ENCODE results near the gene IAPP. TPM values are rescaled to one million over a fixed set of nuclear protein-coding genes. Genes with fewer than 3 reads are reported as not detected.

Gene IAPP
- total RNA-seq, 1 experiment from 2014 or later = not detected

GRCh38 chr12:21334771-21335325 is 37.9 kb upstream of the IAPP start, which contains the start of gene SLCO1A2:
SLCO1A2 (minus strand) TSS chr12:21334917; CDS start chr12:21334647, 270 bp downstream.
- H3K9me3 ChIP-seq (ENCODE audit: control insufficient read depth, low read depth, low read length) = peaks cover 6% of the 10 kb centered on the region
- H3K4me1 ChIP-seq (ENCODE audit: insufficient read depth, low read length) = peaks cover 3% of the 10 kb centered on the region; the same call in 1 of the 2 replicates
- no peak within 1 kb of the TSS for H3K9ac ChIP-seq (ENCODE audit: extremely low read depth, insufficient read length, low read length)
- no peak within 1 kb of the TSS for H3K56ac ChIP-seq (ENCODE audit: insufficient read length, low read depth, low read length)
- H3K14ac ChIP-seq (ENCODE audit: insufficient read depth, low read length) = no peak within 1 kb of the TSS
- WGBS (ENCODE audit: extremely low coverage, insufficient read length, low lambda C conversion rate) = no CpG with 5 or more reads among the region's 3 CpGs
- no peaks in the 10 kb centered on the region for H3K23me2 ChIP-seq (ENCODE audit: insufficient read length, low read depth, low read length, poor library complexity, severe bottlenecking)
- no peak within 1 kb of the TSS for H2BK15ac ChIP-seq (ENCODE audit: low read depth, low read length)
- no peak within 1 kb of the TSS for H2AK5ac ChIP-seq (ENCODE audit: insufficient read length, low read length)
- H3K18ac ChIP-seq (ENCODE audit: insufficient read length, low read depth, low read length) = no peak within 1 kb of the TSS
- no peak within 1 kb of the TSS for H3K23ac ChIP-seq (ENCODE audit: insufficient read length, low read depth, low read length)
- H2BK5ac ChIP-seq (ENCODE audit: insufficient read length, low read length) = no peak within 1 kb of the TSS
- Mint-ChIP-seq H3K9me3 (peaks cover 26 to 31% of the 10 kb centered on the region in 2 experiments), H3K36me3 (ENCODE audit: insufficient read depth in 1 of 3, low read depth in 3 of 3) (peaks cover 23 to 29% (median 25%) of the 10 kb centered on the region in 3 experiments), H3K27me3 (ENCODE audit: low read depth) (no peaks in the 10 kb centered on the region), H3K27ac (no peak within 1 kb of the TSS), H3K4me1 (peaks cover 9% of the 10 kb centered on the region in 2 experiments), H3K4me3 (no peak within 1 kb of the TSS)
- H2BK12ac ChIP-seq (ENCODE audit: insufficient read length, low read depth, low read length) = no peak within 1 kb of the TSS
- H3K27ac ChIP-seq (ENCODE audit: insufficient read length, low read depth, low read length) = no peak within 1 kb of the TSS
- no peak within 1 kb of the TSS for H4K5ac ChIP-seq (ENCODE audit: insufficient read length, low read depth, low read length)
- H3T11ph ChIP-seq (ENCODE audit: low read length) = no peak within 1 kb of the TSS
- H3K4me2 ChIP-seq (ENCODE audit: insufficient read depth, insufficient read length, low read length) = no peak within 1 kb of the TSS
- H2BK20ac ChIP-seq (ENCODE audit: low read depth, low read length, poor library complexity, severe bottlenecking) = no peak within 1 kb of the TSS
- no peaks in the 10 kb centered on the region for H4K20me1 ChIP-seq (ENCODE audit: control insufficient read depth, insufficient read depth, insufficient read length)
- H2BK120ac ChIP-seq (ENCODE audit: low read depth, low read length, poor library complexity, severe bottlenecking) = no peak within 1 kb of the TSS
- H3K27me3 ChIP-seq (ENCODE audit: insufficient read depth, low read length) = no peaks in the 10 kb centered on the region
- H2AFZ ChIP-seq (ENCODE audit: low read length) = no peak within 1 kb of the TSS
- H3K4ac ChIP-seq (ENCODE audit: low read depth, low read length) = no peak within 1 kb of the TSS
- no peak for DNase-seq
- H3K79me1 ChIP-seq (ENCODE audit: insufficient read depth, low read depth, low read length, poor library complexity, severe bottlenecking) = no peaks in the 10 kb centered on the region
- TF ChIP-seq CTCF (conservative IDR thresholded peaks at IDR 0.05) = no peak
- no peak within 1 kb of the TSS for H4K8ac ChIP-seq (replicated peaks; ENCODE audit: insufficient read length, low read depth, low read length)
- H3K79me2 ChIP-seq (ENCODE audit: insufficient read depth, low read length) = no peaks in the 10 kb centered on the region
- no peak within 1 kb of the TSS for H4K91ac ChIP-seq (ENCODE audit: insufficient read length, low read depth, low read length)
